AG09309 (cell line): ENCODE measurements around the gene RNF145.
"Not testable (repeated sequence)": the region's sequence is repeated elsewhere in the genome, so short reads cannot be mapped to it uniquely, and the experiment has no call there.

Experiments
- DNase-seq: peaks from one replicate; pipeline ENCODE4 v3.0.0-alpha.2; 2010; ENCODE audit warnings: low read depth
- H3K4me3 ChIP-seq: 2 replicates; pipeline ENCODE4 v1.5.1; 2011; ENCODE audit warnings: mild to moderate bottlenecking, low read depth, low read length, moderate library complexity; ENCODE audit not compliant: control insufficient read depth
- CTCF ChIP-seq: IDR thresholded peaks from 2 replicates; pipeline ENCODE4 v1.5.1; 2011; ENCODE audit warnings: mild to moderate bottlenecking, low read depth, low read length, inconsistent platforms; ENCODE audit not compliant: insufficient read depth, control insufficient read depth; ENCODE audit errors: missing control alignments

RNF145 gene

GRCh38 chr5:159244890-159245289 is 35.5 kb upstream of the RNF145 start:
- no peak overlapping the region for H3K4me3 ChIP-seq
- no peak for TF ChIP-seq CTCF
- no peak for DNase-seq

GRCh38 chr5:159244163-159244562 is 34.8 kb upstream of the RNF145 start:
- DNase-seq: no peak
- H3K4me3 ChIP-seq: no peak overlapping the region
- no peak for TF ChIP-seq CTCF

- no peak for TF ChIP-seq CTCF
- H3K4me3 ChIP-seq: no peak overlapping the region
- DNase-seq: no peak
These were observed 34.0 kb upstream of the RNF145 start for GRCh38 chr5:159243385-159243784.

GRCh38 chr5:159242656-159243055 is 33.3 kb upstream of the RNF145 start:
- no peak overlapping the region for H3K4me3 ChIP-seq
- TF ChIP-seq CTCF: no peak
- DNase-seq: no peak

- no peak for DNase-seq
- H3K4me3 ChIP-seq: no peak overlapping the region
- no peak for TF ChIP-seq CTCF
These were observed 32.7 kb upstream of the RNF145 start for GRCh38 chr5:159241946-159242552.

GRCh38 chr5:159240301-159240870 is 31.0 kb upstream of the RNF145 start:
- no peak for DNase-seq
- TF ChIP-seq CTCF: no peak
- no peak overlapping the region for H3K4me3 ChIP-seq

- not testable (repeated sequence) for DNase-seq, H3K4me3 ChIP-seq
These were observed 26.6 kb upstream of the RNF145 start for GRCh38 chr5:159235871-159236520.
